Esophagus muscularis mucosa (tissue), 3 donors: ENCODE measurements around the gene TCEANC2.

Source experiments
- POLR2A ChIP-seq: fragments of 450-650 bp; IDR thresholded peaks from one replicate; pipeline ENCODE4 v1.6.1; 2017; ENCODE audit warnings: antibody characterized with exemption, moderate library complexity, mild to moderate bottlenecking, low read depth
- TF ChIP-seq, protein P1 (sequence below), 3 experiments: fragments of 200-600 bp in 2 of 3; fragments of 450-650 bp in 1 of 3; sonication (generic) in 2 of 3; IDR thresholded peaks; one replicate each; pipeline ENCODE4 v1.5.1; 2017 to 2019; ENCODE audit warnings: antibody characterized with exemption in 3 of 3, mild to moderate bottlenecking in 2 of 3, moderate library complexity in 1 of 3

DNA sequence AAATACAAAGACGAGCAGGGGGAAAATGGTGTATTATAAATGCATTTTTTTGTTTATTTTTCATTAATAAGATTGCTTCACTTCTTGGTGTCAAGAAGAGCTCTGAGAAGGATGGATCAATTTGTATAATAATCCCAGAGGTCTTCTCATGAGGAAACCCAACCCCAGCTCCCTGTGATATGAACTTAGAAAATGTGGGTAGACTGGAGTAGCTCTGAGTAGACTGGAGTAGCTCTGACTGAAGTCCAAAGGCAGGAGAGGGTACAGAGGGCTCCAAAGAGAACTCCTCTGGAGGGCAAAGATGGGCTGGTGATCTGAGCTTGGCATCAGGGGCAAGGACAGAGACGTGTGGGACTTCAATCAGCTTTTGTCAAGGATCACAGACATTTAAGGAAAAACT, 78.0 kb downstream of the TCEANC2 start:
- TF ChIP-seq, protein P1, sequence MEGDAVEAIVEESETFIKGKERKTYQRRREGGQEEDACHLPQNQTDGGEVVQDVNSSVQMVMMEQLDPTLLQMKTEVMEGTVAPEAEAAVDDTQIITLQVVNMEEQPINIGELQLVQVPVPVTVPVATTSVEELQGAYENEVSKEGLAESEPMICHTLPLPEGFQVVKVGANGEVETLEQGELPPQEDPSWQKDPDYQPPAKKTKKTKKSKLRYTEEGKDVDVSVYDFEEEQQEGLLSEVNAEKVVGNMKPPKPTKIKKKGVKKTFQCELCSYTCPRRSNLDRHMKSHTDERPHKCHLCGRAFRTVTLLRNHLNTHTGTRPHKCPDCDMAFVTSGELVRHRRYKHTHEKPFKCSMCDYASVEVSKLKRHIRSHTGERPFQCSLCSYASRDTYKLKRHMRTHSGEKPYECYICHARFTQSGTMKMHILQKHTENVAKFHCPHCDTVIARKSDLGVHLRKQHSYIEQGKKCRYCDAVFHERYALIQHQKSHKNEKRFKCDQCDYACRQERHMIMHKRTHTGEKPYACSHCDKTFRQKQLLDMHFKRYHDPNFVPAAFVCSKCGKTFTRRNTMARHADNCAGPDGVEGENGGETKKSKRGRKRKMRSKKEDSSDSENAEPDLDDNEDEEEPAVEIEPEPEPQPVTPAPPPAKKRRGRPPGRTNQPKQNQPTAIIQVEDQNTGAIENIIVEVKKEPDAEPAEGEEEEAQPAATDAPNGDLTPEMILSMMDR (IDR thresholded peaks at IDR 0.05) = no peak
- TF ChIP-seq POLR2A = no peak
